ENCODE data around the gene FTO.

Gene FTO

GRCh38 chr16:54090602-54091001 lies 386.6 kb downstream of the FTO start:
- DNase-seq (ENCODE audit: low read depth): no peak

- DNase-seq (ENCODE audit: low read depth): no peak
Measured at GRCh38 chr16:54093281-54093680, 389.3 kb downstream of the FTO start.

- DNase-seq (ENCODE audit: low read depth): no peak
Measured at GRCh38 chr16:54094641-54095040, 390.7 kb downstream of the FTO start.

GRCh38 chr16:54096607-54097006 lies 392.7 kb downstream of the FTO start:
- DNase-seq (ENCODE audit: low read depth): no peak

- DNase-seq (ENCODE audit: low read depth): no peak
Measured at GRCh38 chr16:54097774-54098173, 393.8 kb downstream of the FTO start.

- DNase-seq (ENCODE audit: low read depth): no peak
Measured at GRCh38 chr16:54098247-54098646, 394.3 kb downstream of the FTO start.

GRCh38 chr16:54099627-54100026 lies 395.7 kb downstream of the FTO start:
- DNase-seq (ENCODE audit: low read depth): no peak

GRCh38 chr16:54102888-54103866 lies 399.2 kb downstream of the FTO start:
- no peak for DNase-seq (ENCODE audit: low read depth)

- DNase-seq (ENCODE audit: low read depth): no peak
Measured at GRCh38 chr16:54106057-54106456, 402.1 kb downstream of the FTO start.

GRCh38 chr16:54107583-54108202 lies 403.7 kb downstream of the FTO start:
- DNase-seq (ENCODE audit: low read depth): no peak

- no peak for DNase-seq (ENCODE audit: low read depth)
Measured at GRCh38 chr16:54110016-54110981, 406.3 kb downstream of the FTO start.

- no peak for DNase-seq (ENCODE audit: low read depth)
Measured at GRCh38 chr16:54112451-54113206, 408.7 kb downstream of the FTO start.

GRCh38 chr16:54115558-54115957 lies 411.6 kb downstream of the FTO start:
- DNase-seq (ENCODE audit: low read depth): no peak

GRCh38 chr16:54116124-54116655 lies 412.2 kb downstream of the FTO start:
- no peak for DNase-seq (ENCODE audit: low read depth)

GRCh38 chr16:54118846-54119245 lies 414.9 kb downstream of the FTO start:
- no peak for DNase-seq (ENCODE audit: low read depth)

GRCh38 chr16:54120846-54121480 lies 417.0 kb downstream of the FTO start:
- DNase-seq (ENCODE audit: low read depth): no peak

GRCh38 chr16:54121539-54122295 lies 417.8 kb downstream of the FTO start:
- no peak for DNase-seq (ENCODE audit: low read depth)

GRCh38 chr16:54123766-54124165 lies 419.8 kb downstream of the FTO start:
- peak; percentile 8 for DNase-seq (ENCODE audit: low read depth)

GRCh38 chr16:54125751-54126655 lies 422.0 kb downstream of the FTO start:
- DNase-seq (ENCODE audit: low read depth): no peak

Measured in GM04503 (cell line).